Activated naive CD8-positive, alpha-beta T cell (primary cell): Measurements from ENCODE around the gene ROBO4.

Experiments
- H3K27ac Mint-ChIP-seq: one replicate; pipeline ENCODE4 v1.8.0; 2021; ENCODE audit warnings: mixed read lengths
- H3K27me3 Mint-ChIP-seq: one replicate; pipeline ENCODE4 v1.8.0; 2021; ENCODE audit warnings: mixed read lengths
- H3K36me3 Mint-ChIP-seq: one replicate; pipeline ENCODE4 v1.8.0; 2021; ENCODE audit warnings: mixed read lengths
- H3K4me1 Mint-ChIP-seq: one replicate; pipeline ENCODE4 v1.8.0; 2021; ENCODE audit warnings: low read depth, mixed read lengths
- H3K4me3 Mint-ChIP-seq: one replicate; pipeline ENCODE4 v1.8.0; 2021; ENCODE audit warnings: mild to moderate bottlenecking, mixed read lengths
- H3K9me3 Mint-ChIP-seq: one replicate; pipeline ENCODE4 v1.8.0; 2021; ENCODE audit warnings: low read depth, mixed read lengths

ROBO4 gene

GRCh38 chr11:124864892-124865180 lies 32.8 kb downstream of the ROBO4 start:
- Mint-ChIP-seq H3K9me3 (no peaks in the 10 kb centered on the region), H3K36me3 (no peaks in the 10 kb centered on the region), H3K27me3 (peaks cover 49% of the 10 kb centered on the region), H3K4me3 (no peak overlapping the region), H3K4me1 (peaks cover 42% of the 10 kb centered on the region), H3K27ac (no peak overlapping the region)

GRCh38 chr11:124864176-124864891 lies 33.3 kb downstream of the ROBO4 start:
- peaks cover 49% of the 10 kb centered on the region for H3K27me3 Mint-ChIP-seq
- no peak overlapping the region for H3K27ac Mint-ChIP-seq
- H3K36me3 Mint-ChIP-seq: no peaks in the 10 kb centered on the region
- no peak overlapping the region for H3K4me3 Mint-ChIP-seq
- no peaks in the 10 kb centered on the region for H3K9me3 Mint-ChIP-seq
- H3K4me1 Mint-ChIP-seq: peaks cover 40% of the 10 kb centered on the region

GRCh38 chr11:124863826-124864165 lies 33.9 kb downstream of the ROBO4 start:
- H3K36me3 Mint-ChIP-seq: no peaks in the 10 kb centered on the region
- H3K9me3 Mint-ChIP-seq: no peaks in the 10 kb centered on the region
- H3K4me3 Mint-ChIP-seq: no peak overlapping the region
- no peak overlapping the region for H3K27ac Mint-ChIP-seq
- peaks cover 48% of the 10 kb centered on the region for H3K27me3 Mint-ChIP-seq
- H3K4me1 Mint-ChIP-seq: peaks cover 35% of the 10 kb centered on the region

- Mint-ChIP-seq H3K9me3 (no peaks in the 10 kb centered on the region), H3K4me1 (peaks cover 32% of the 10 kb centered on the region), H3K27me3 (peaks cover 44% of the 10 kb centered on the region), H3K4me3 (no peak overlapping the region), H3K27ac (no peak overlapping the region), H3K36me3 (no peaks in the 10 kb centered on the region)
These were observed 34.4 kb downstream of the ROBO4 start for GRCh38 chr11:124863137-124863825.

GRCh38 chr11:124861670-124862069 lies 36.0 kb downstream of the ROBO4 start:
- Mint-ChIP-seq H3K4me1 (peaks cover 17% of the 10 kb centered on the region), H3K4me3 (no peak overlapping the region), H3K27me3 (peaks cover 31% of the 10 kb centered on the region), H3K27ac (no peak overlapping the region), H3K36me3 (no peaks in the 10 kb centered on the region), H3K9me3 (no peaks in the 10 kb centered on the region)

- peaks cover 13% of the 10 kb centered on the region for H3K4me1 Mint-ChIP-seq
- H3K27ac Mint-ChIP-seq: no peak overlapping the region
- H3K27me3 Mint-ChIP-seq: peaks cover 27% of the 10 kb centered on the region
- H3K4me3 Mint-ChIP-seq: no peak overlapping the region
- no peaks in the 10 kb centered on the region for H3K36me3 Mint-ChIP-seq
- no peaks in the 10 kb centered on the region for H3K9me3 Mint-ChIP-seq
These were observed 38.5 kb downstream of the ROBO4 start for GRCh38 chr11:124859171-124859570.

GRCh38 chr11:124846070-124846673 lies 51.5 kb downstream of the ROBO4 start:
- Mint-ChIP-seq H3K27me3 (peaks cover 55% of the 10 kb centered on the region), H3K4me3 (no peak overlapping the region), H3K36me3 (no peaks in the 10 kb centered on the region), H3K27ac (no peak overlapping the region), H3K4me1 (peaks cover 6% of the 10 kb centered on the region), H3K9me3 (no peaks in the 10 kb centered on the region)

GRCh38 chr11:124844664-124845079 lies 53.0 kb downstream of the ROBO4 start:
- Mint-ChIP-seq H3K36me3 (no peaks in the 10 kb centered on the region), H3K4me3 (no peak overlapping the region), H3K27ac (no peak overlapping the region), H3K9me3 (no peaks in the 10 kb centered on the region), H3K4me1 (peaks cover 11% of the 10 kb centered on the region), H3K27me3 (peaks cover 56% of the 10 kb centered on the region)

GRCh38 chr11:124843616-124843910 lies 54.1 kb downstream of the ROBO4 start:
- Mint-ChIP-seq H3K4me1 (peaks cover 11% of the 10 kb centered on the region), H3K4me3 (peak overlapping the region; percentile 30), H3K9me3 (no peaks in the 10 kb centered on the region), H3K36me3 (no peaks in the 10 kb centered on the region), H3K27me3 (peaks cover 57% of the 10 kb centered on the region), H3K27ac (no peak overlapping the region)

GRCh38 chr11:124842305-124842704 lies 55.4 kb downstream of the ROBO4 start:
- no peaks in the 10 kb centered on the region for H3K9me3 Mint-ChIP-seq
- peaks cover 55% of the 10 kb centered on the region for H3K27me3 Mint-ChIP-seq
- H3K4me1 Mint-ChIP-seq: peaks cover 11% of the 10 kb centered on the region

GRCh38 chr11:124841840-124842239 lies 55.8 kb downstream of the ROBO4 start:
- Mint-ChIP-seq H3K4me1 (peaks cover 15% of the 10 kb centered on the region), H3K4me3 (no peak overlapping the region), H3K27me3 (peaks cover 58% of the 10 kb centered on the region), H3K9me3 (no peaks in the 10 kb centered on the region), H3K27ac (no peak overlapping the region), H3K36me3 (no peaks in the 10 kb centered on the region)

More at GRCh38 chr11:124842305-124842704, 55.4 kb downstream of the ROBO4 start:
- no peak overlapping the region for H3K27ac Mint-ChIP-seq
- H3K36me3 Mint-ChIP-seq: no peaks in the 10 kb centered on the region
- H3K4me3 Mint-ChIP-seq: no peak overlapping the region

- Mint-ChIP-seq H3K9me3 (no peaks in the 10 kb centered on the region), H3K4me1 (peaks cover 18% of the 10 kb centered on the region), H3K36me3 (no peaks in the 10 kb centered on the region), H3K4me3 (no peak overlapping the region), H3K27me3 (peaks cover 58% of the 10 kb centered on the region), H3K27ac (no peak overlapping the region)
These were observed 56.5 kb downstream of the ROBO4 start for GRCh38 chr11:124841201-124841600.

- Mint-ChIP-seq H3K27me3 (peaks cover 54% of the 10 kb centered on the region), H3K4me3 (no peak overlapping the region), H3K27ac (no peak overlapping the region), H3K36me3 (no peaks in the 10 kb centered on the region), H3K4me1 (peaks cover 21% of the 10 kb centered on the region), H3K9me3 (no peaks in the 10 kb centered on the region)
These were observed 57.0 kb downstream of the ROBO4 start for GRCh38 chr11:124840666-124841065.

- H3K27ac Mint-ChIP-seq: no peak overlapping the region
- H3K4me3 Mint-ChIP-seq: peak overlapping the region; percentile 74
- H3K9me3 Mint-ChIP-seq: no peaks in the 10 kb centered on the region
- peaks cover 21% of the 10 kb centered on the region for H3K4me1 Mint-ChIP-seq
- no peaks in the 10 kb centered on the region for H3K36me3 Mint-ChIP-seq
- peaks cover 51% of the 10 kb centered on the region for H3K27me3 Mint-ChIP-seq
These were observed 57.6 kb downstream of the ROBO4 start for GRCh38 chr11:124839972-124840621.
